Tibial nerve (tissue), 4 donors: ENCODE results near the gene SLC4A1AP. TPM values are rescaled to one million over a fixed set of nuclear protein-coding genes. Genes with fewer than 3 reads are reported as not detected.
A peak's percentile ranks its signal among the peaks of the same experiment; 100 is the strongest.

Experiments used
- DNase-seq, 2 donors: peaks; one replicate each; pipeline ENCODE4 v3.0.0-alpha.2; 2019; ENCODE audit warnings: low spot score in 2 of 2
- H3K27ac ChIP-seq, 4 donors: fragments of 200-600 bp; sonication (generic) in 3 of 4; one replicate each; pipeline ENCODE4 v1.5.1; 2017 to 2019; ENCODE audit warnings: mild to moderate bottlenecking in 1 of 4
- H3K27me3 ChIP-seq, 2 donors: fragments of 200-600 bp; sonication (generic) in 1 of 2; one replicate each; pipeline versions ENCODE4 v1.5.1 to v1.6.0; 2017 to 2019
- H3K36me3 ChIP-seq, 3 donors: fragments of 200-600 bp; sonication (generic); one replicate each; pipeline ENCODE4 v1.5.1; 2018 to 2019
- H3K4me1 ChIP-seq, 4 donors: fragments of 200-600 bp; sonication (generic) in 3 of 4; one replicate each; pipeline ENCODE4 v1.5.1; 2017 to 2019
- H3K4me3 ChIP-seq, 4 donors: fragments of 200-600 bp; sonication (generic) in 3 of 4; one replicate each; pipeline ENCODE4 v1.5.1; 2017 to 2019; ENCODE audit warnings: mild to moderate bottlenecking in 1 of 4, moderate library complexity in 1 of 4
- H3K9me3 ChIP-seq, 4 donors: fragments of 200-600 bp; sonication (generic) in 3 of 4; one replicate each; pipeline ENCODE4 v1.5.1; 2017 to 2019
- CTCF ChIP-seq, 5 experiments: fragments of 200-600 bp in 3 of 5; fragments of 450-650 bp in 2 of 5; sonication (generic) in 3 of 5; IDR thresholded peaks; one replicate each; pipeline ENCODE4 v1.5.1; 2016 to 2019; ENCODE audit warnings: antibody characterized with exemption in 5 of 5, mild to moderate bottlenecking in 3 of 5, moderate library complexity in 2 of 5
- EP300 ChIP-seq, 2 donors: sonication (generic); formaldehyde crosslinking; IDR thresholded peaks; one replicate each; pipeline ENCODE4 v1.6.1; 2017; ENCODE audit warnings: antibody characterized with exemption in 2 of 2, mild to moderate bottlenecking in 1 of 2
- POLR2A ChIP-seq, 2 donors: fragments of 450-650 bp; IDR thresholded peaks; one replicate each; pipeline ENCODE4 v1.6.1; 2017; ENCODE audit warnings: antibody characterized with exemption in 2 of 2, mild to moderate bottlenecking in 2 of 2, moderate library complexity in 2 of 2
- WGBS, 2 donors: methylation state at CpG; one replicate each; pipeline ENCODE4 v1.1.5; 2018; 5-methylcytosine and 5-hydroxymethylcytosine counted together
- total RNA-seq, 4 donors: library from RNA; depleted of rRNA; stranded (reverse); fragments of >200 nt; gene quantifications; one replicate each; pipeline ENCODE4 v1.1.0, GENCODE V29; 2016

SLC4A1AP gene
- total RNA-seq, 4 donors from 2014 or later: 22.9 to 31.2 (median 28.6) TPM

- no peaks in the 10 kb centered on the region for H3K9me3 ChIP-seq
- 82 to 93% methylated on average over 7 of the region's 7 CpGs for WGBS, 2 donors
- no peaks in the 10 kb centered on the region for H3K36me3 ChIP-seq
- H3K4me1 ChIP-seq: peaks cover 0 to 56% (median 20%) of the 10 kb centered on the region in 4 donors
- TF ChIP-seq EP300 (IDR thresholded peaks at IDR 0.05) (no peak), CTCF (IDR thresholded peaks at IDR 0.05) (no peak), POLR2A (IDR thresholded peaks at IDR 0.05) (no peak)
- DNase-seq: no peak
- peak overlapping the region; percentile 60 to 94 (median 79) for H3K27ac ChIP-seq
- no peaks in the 10 kb centered on the region for H3K27me3 ChIP-seq
- no peak overlapping the region for H3K4me3 ChIP-seq
Measured at GRCh38 chr2:27708257-27708654, 44.6 kb downstream of the SLC4A1AP start.

- TF ChIP-seq CTCF (IDR thresholded peaks at IDR 0.05) (no peak), POLR2A (IDR thresholded peaks at IDR 0.05) (no peak), EP300 (IDR thresholded peaks at IDR 0.05) (no peak)
- no peaks in the 10 kb centered on the region for H3K27me3 ChIP-seq
- H3K9me3 ChIP-seq: no peaks in the 10 kb centered on the region
- no peak for DNase-seq
- H3K4me3 ChIP-seq: no peak overlapping the region
- WGBS, 2 donors: 74 to 83% methylated on average over 3 of the region's 3 CpGs
- H3K36me3 ChIP-seq: no peaks in the 10 kb centered on the region
- H3K4me1 ChIP-seq: peaks cover 0 to 52% (median 18%) of the 10 kb centered on the region in 4 donors
- H3K27ac ChIP-seq: peak overlapping the region; percentile 60 to 94 (median 79)
Measured at GRCh38 chr2:27708666-27709065, 45.0 kb downstream of the SLC4A1AP start.

- H3K27ac ChIP-seq: peak overlapping the region in 1 of 4 donors; percentile 94
- H3K9me3 ChIP-seq: no peaks in the 10 kb centered on the region
- no peaks in the 10 kb centered on the region for H3K27me3 ChIP-seq
- TF ChIP-seq POLR2A (IDR thresholded peaks at IDR 0.05) (no peak), EP300 (IDR thresholded peaks at IDR 0.05) (no peak), CTCF (IDR thresholded peaks at IDR 0.05) (no peak)
- H3K36me3 ChIP-seq: no peaks in the 10 kb centered on the region
- peaks cover 0 to 46% (median 13%) of the 10 kb centered on the region in 4 donors for H3K4me1 ChIP-seq
- 35 to 54% methylated on average over 2 of the region's 2 CpGs for WGBS, 2 donors
- no peak overlapping the region for H3K4me3 ChIP-seq
- no peak for DNase-seq
Measured at GRCh38 chr2:27709326-27709725, 45.6 kb downstream of the SLC4A1AP start.

- H3K4me1 ChIP-seq: peaks cover 0 to 50% (median 14%) of the 10 kb centered on the region in 4 donors
- no peaks in the 10 kb centered on the region for H3K27me3 ChIP-seq
- peak overlapping the region in 1 of 4 donors; percentile 94 for H3K27ac ChIP-seq
- DNase-seq: no peak
- H3K36me3 ChIP-seq: no peaks in the 10 kb centered on the region
- H3K4me3 ChIP-seq: no peak overlapping the region
- H3K9me3 ChIP-seq: no peaks in the 10 kb centered on the region
- no peak for TF ChIP-seq POLR2A (IDR thresholded peaks at IDR 0.05)
- no peak for TF ChIP-seq EP300 (IDR thresholded peaks at IDR 0.05)
- TF ChIP-seq CTCF (IDR thresholded peaks at IDR 0.05): no peak
- 87 to 88% methylated on average over 7 of the region's 7 CpGs for WGBS, 2 donors
Measured at GRCh38 chr2:27709960-27710575, 46.4 kb downstream of the SLC4A1AP start.

GRCh38 chr2:27710640-27711430 lies 47.1 kb downstream of the SLC4A1AP start:
- DNase-seq: no peak
- H3K27me3 ChIP-seq: no peaks in the 10 kb centered on the region
- peaks cover 0 to 54% (median 15%) of the 10 kb centered on the region in 4 donors for H3K4me1 ChIP-seq
- WGBS, 2 donors: 87 to 89% methylated on average over 8 of the region's 8 CpGs
- peak overlapping the region in 1 of 4 donors; percentile 65 for H3K27ac ChIP-seq
- no peaks in the 10 kb centered on the region for H3K9me3 ChIP-seq
- no peak overlapping the region for H3K4me3 ChIP-seq
- H3K36me3 ChIP-seq: no peaks in the 10 kb centered on the region
- no peak for TF ChIP-seq EP300 (IDR thresholded peaks at IDR 0.05)
- no peak for TF ChIP-seq POLR2A (IDR thresholded peaks at IDR 0.05)
- TF ChIP-seq CTCF (IDR thresholded peaks at IDR 0.05): no peak
